ENCODE data around the gene TMEM190. TPM values are rescaled to one million over a fixed set of nuclear protein-coding genes. Genes with fewer than 3 reads are reported as not detected.
"Not testable (repeated sequence)": the region's sequence is repeated elsewhere in the genome, so short reads cannot be mapped to it uniquely, and the experiment has no call there.

Gene TMEM190
- total RNA-seq, 1 donor: not detected

DNA sequence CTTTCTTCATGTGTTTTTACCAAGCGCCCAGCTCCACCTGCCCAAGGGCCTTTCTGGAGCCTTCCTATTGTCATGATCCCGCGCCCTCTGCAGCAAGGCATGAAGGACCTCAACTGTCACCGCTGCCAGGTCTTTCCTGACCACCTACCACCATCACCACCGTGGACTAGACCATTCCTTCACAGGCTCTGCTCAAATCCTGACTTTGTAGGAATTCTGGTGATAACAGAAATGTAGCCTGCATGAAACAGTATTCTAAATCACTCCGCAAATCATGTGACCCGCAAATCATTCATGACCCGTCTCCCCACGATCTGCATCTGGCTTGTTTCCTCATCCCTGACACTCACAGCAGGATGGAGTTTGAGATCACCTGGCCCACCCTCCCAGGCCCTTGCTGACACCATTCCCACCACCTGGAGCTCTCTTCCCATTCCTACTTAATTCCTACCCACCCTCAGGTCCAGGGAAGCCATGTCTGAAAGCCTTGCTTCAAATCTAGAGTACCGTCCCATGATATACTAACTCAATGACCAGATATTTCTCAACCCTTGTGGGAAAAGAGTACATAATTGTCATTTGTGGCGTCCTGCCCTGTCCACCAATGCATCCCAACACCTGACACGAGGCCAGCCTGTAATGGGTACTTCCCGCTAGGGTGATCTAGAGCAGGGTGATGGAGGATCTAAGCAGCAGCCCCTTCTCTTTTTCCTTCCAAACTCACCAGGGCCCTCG lies 29.6 kb downstream of the TMEM190 start:
- TF ChIP-seq, protein P1, sequence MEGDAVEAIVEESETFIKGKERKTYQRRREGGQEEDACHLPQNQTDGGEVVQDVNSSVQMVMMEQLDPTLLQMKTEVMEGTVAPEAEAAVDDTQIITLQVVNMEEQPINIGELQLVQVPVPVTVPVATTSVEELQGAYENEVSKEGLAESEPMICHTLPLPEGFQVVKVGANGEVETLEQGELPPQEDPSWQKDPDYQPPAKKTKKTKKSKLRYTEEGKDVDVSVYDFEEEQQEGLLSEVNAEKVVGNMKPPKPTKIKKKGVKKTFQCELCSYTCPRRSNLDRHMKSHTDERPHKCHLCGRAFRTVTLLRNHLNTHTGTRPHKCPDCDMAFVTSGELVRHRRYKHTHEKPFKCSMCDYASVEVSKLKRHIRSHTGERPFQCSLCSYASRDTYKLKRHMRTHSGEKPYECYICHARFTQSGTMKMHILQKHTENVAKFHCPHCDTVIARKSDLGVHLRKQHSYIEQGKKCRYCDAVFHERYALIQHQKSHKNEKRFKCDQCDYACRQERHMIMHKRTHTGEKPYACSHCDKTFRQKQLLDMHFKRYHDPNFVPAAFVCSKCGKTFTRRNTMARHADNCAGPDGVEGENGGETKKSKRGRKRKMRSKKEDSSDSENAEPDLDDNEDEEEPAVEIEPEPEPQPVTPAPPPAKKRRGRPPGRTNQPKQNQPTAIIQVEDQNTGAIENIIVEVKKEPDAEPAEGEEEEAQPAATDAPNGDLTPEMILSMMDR (IDR thresholded peaks at IDR 0.05; ENCODE audit: insufficient read depth, low read depth, low read length): no peak
- DNase-seq (ENCODE audit: low read depth): no peak
- peak overlapping the region; percentile 82 for H3K4me3 ChIP-seq (ENCODE audit: low read depth, low read length)

- peak overlapping the region; percentile 82 for H3K4me3 ChIP-seq (ENCODE audit: low read depth, low read length)
- peak; percentile 39 for DNase-seq (ENCODE audit: low read depth)
- TF ChIP-seq, protein P1 (IDR thresholded peaks at IDR 0.05; ENCODE audit: insufficient read depth, low read depth, low read length): no peak
These were observed 30.4 kb downstream of the TMEM190 start for GRCh38 chr19:55406826-55407549.

- DNase-seq (ENCODE audit: low read depth): not testable (repeated sequence)
- H3K4me3 ChIP-seq (ENCODE audit: low read depth, low read length): peak within 1 kb of the TSS; percentile 82
These were observed 30.8 kb downstream of the TMEM190 start, which contains the start of gene UBE2S for GRCh38 chr19:55407550-55407799. TSS of gene UBE2S (minus strand) at chr19:55407788. CDS start at chr19:55407589, 199 bp downstream.

DNA sequence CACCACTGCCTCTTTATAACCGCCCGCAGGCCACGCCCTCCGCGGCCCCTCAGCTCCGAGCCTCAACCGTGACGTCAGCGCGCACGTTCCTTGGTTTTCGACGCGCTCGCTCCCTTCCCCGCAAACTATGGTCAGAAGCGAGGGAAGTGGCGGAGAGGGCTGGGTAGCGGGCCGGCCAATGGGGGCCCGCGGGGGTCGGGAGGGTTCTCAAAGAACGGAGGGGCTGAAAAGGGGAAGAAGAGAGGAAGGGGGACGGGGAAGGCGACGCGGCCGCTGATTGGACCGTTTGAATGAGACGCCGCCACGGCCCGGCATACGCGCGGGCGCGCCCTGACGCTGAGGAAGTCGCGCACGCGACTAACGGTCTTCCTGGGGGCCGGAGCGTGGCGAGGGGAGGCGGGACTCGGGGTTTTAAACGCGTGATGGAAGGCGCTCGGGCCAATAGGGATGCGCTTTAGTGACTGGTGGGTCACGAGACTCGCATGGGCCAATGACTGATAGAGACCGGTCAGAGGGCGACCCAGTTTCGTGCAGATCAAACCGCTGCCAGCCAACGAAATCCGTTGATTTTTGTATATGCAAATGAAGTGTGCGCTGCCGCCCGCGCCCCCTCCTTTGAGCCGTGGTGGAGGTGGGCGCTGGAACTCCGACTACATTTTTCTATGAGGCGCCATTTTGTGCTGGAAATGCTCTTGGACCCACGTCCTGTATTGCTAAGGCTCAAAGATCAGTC lies 31.3 kb downstream of the TMEM190 start:
- H3K4me3 ChIP-seq (ENCODE audit: low read depth, low read length): peak overlapping the region; percentile 82
- peak; percentile 99 for DNase-seq (ENCODE audit: low read depth)
- TF ChIP-seq, protein P1 (IDR thresholded peaks at IDR 0.05; ENCODE audit: insufficient read depth, low read depth, low read length): no peak

- no peak for DNase-seq (ENCODE audit: low read depth)
- TF ChIP-seq, protein P1 (IDR thresholded peaks at IDR 0.05; ENCODE audit: insufficient read depth, low read depth, low read length): no peak
- H3K4me3 ChIP-seq (ENCODE audit: low read depth, low read length): peak overlapping the region; percentile 58
These were observed 31.9 kb downstream of the TMEM190 start for GRCh38 chr19:55408533-55408872.

GRCh38 chr19:55409179-55409578 lies 32.6 kb downstream of the TMEM190 start:
- not testable (repeated sequence) for DNase-seq (ENCODE audit: low read depth); H3K4me3 ChIP-seq (ENCODE audit: low read depth, low read length)

- TF ChIP-seq, protein P1 (IDR thresholded peaks at IDR 0.05; ENCODE audit: insufficient read depth, low read depth, low read length): no peak
- no peak overlapping the region for H3K4me3 ChIP-seq (ENCODE audit: low read depth, low read length)
- DNase-seq (ENCODE audit: low read depth): no peak
These were observed 33.5 kb downstream of the TMEM190 start for GRCh38 chr19:55410168-55410567.

All from fibroblast of villous mesenchyme (primary cell).